Measurements from ENCODE around the gene CC2D2B. TPM values are rescaled to one million over a fixed set of nuclear protein-coding genes. Genes with fewer than 3 reads are reported as not detected.

The CC2D2B gene
- total RNA-seq, 1 donor from 2014 or later, result 0.77 TPM

GRCh38 chr10:95963202-95963990 lies 55.6 kb downstream of the CC2D2B start:
- no peak for TF ChIP-seq CTCF (IDR thresholded peaks at IDR 0.05; ENCODE audit: unreplicated experiment)
- Mint-ChIP-seq H3K9me3 (ENCODE audit: low read depth) (peaks cover 8% of the 10 kb centered on the region), H3K36me3 (ENCODE audit: insufficient read depth) (peaks cover 2% of the 10 kb centered on the region), H3K4me3 (ENCODE audit: low read depth) (no peak overlapping the region), H3K4me1 (ENCODE audit: low read depth) (peaks cover 3% of the 10 kb centered on the region), H3K27me3 (no peaks in the 10 kb centered on the region), H3K27ac (no peak overlapping the region)
- DNase-seq (ENCODE audit: low spot score, unreplicated experiment), result no peak

- TF ChIP-seq CTCF (IDR thresholded peaks at IDR 0.05; ENCODE audit: unreplicated experiment), result no peak
- H3K27ac Mint-ChIP-seq, result no peak overlapping the region
- H3K4me3 Mint-ChIP-seq (ENCODE audit: low read depth), result no peak overlapping the region
- no peak for DNase-seq (ENCODE audit: low spot score, unreplicated experiment)
- no peaks in the 10 kb centered on the region for H3K36me3 Mint-ChIP-seq (ENCODE audit: insufficient read depth)
- H3K9me3 Mint-ChIP-seq (ENCODE audit: low read depth), result peaks cover 3% of the 10 kb centered on the region
- peaks cover 3% of the 10 kb centered on the region for H3K4me1 Mint-ChIP-seq (ENCODE audit: low read depth)
- no peaks in the 10 kb centered on the region for H3K27me3 Mint-ChIP-seq
Observed at GRCh38 chr10:95963991-95964389, 56.2 kb downstream of the CC2D2B start.

DNA sequence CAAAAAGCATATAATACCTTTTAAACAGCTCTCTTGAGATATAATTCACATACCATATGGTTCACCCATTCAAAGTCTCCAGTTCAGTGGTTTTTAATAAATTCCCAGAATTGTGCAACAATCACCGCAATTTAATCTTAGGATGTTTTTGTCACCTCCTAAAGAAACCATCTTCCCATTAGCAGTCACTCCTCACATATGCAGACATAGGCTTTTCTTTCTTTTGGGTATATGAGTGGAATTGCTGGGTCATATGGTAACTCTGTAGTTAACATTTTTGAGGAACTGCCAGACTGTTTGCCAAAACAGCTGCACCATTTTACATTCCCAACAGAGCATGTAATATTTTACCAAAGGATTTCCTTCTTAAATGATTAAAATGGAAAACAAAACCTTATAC lies 57.0 kb downstream of the CC2D2B start:
- H3K9me3 Mint-ChIP-seq (ENCODE audit: low read depth), result peaks cover 3% of the 10 kb centered on the region
- H3K36me3 Mint-ChIP-seq (ENCODE audit: insufficient read depth), result no peaks in the 10 kb centered on the region
- no peak overlapping the region for H3K4me3 Mint-ChIP-seq (ENCODE audit: low read depth)
- no peak overlapping the region for H3K27ac Mint-ChIP-seq
- peaks cover 3% of the 10 kb centered on the region for H3K4me1 Mint-ChIP-seq (ENCODE audit: low read depth)
- no peaks in the 10 kb centered on the region for H3K27me3 Mint-ChIP-seq
- TF ChIP-seq CTCF (IDR thresholded peaks at IDR 0.05; ENCODE audit: unreplicated experiment), result no peak
- DNase-seq (ENCODE audit: low spot score, unreplicated experiment), result no peak

DNA sequence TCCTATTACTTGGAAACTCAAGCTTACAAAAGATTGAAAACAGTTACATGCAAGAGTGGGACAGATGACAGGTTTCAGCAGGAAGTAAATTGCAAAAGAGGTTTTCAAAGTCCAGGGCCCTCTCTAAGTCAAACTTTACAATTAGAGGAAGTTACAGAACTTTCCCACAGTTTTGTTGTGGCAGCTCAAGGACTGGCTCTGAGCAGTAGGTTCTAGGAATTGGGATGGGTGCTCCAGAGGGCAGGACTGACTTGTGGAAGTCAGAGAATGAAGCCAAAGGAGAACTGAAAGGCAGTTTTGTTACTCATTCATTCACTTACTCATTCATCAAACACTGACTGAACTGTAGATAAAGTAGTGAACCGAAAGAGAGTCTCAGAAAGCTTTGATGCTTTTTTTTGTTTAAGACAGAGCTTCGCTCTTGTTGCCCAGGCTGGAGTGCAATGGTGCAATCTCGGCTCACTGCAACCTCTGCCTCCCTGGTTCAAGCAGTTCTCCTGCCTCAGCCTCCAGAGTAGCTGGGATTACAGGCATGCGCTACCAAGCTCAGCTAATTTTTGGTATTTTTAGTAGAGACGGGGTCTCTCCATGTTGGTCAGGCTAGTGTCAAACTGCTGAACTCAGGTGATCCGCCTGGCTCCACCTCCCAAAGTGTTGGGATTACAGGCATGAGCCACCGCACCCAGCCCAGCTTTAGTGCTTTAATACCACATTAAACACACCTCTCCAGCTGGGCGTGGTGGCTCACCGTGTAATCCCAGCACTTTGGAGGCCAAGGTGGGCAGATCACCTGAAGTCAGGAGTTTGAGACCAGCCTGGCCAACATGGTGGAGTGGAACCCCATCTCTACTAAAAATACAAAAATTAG lies 68.8 kb downstream of the CC2D2B start:
- Mint-ChIP-seq H3K36me3 (ENCODE audit: insufficient read depth) (no peaks in the 10 kb centered on the region), H3K4me3 (ENCODE audit: low read depth) (no peak overlapping the region), H3K27ac (no peak overlapping the region), H3K9me3 (ENCODE audit: low read depth) (no peaks in the 10 kb centered on the region), H3K27me3 (no peaks in the 10 kb centered on the region), H3K4me1 (ENCODE audit: low read depth) (peaks cover 7% of the 10 kb centered on the region)
- TF ChIP-seq CTCF (IDR thresholded peaks at IDR 0.05; ENCODE audit: unreplicated experiment), result no peak
- no peak for DNase-seq (ENCODE audit: low spot score, unreplicated experiment)

- H3K36me3 Mint-ChIP-seq (ENCODE audit: insufficient read depth), result no peaks in the 10 kb centered on the region
- peaks cover 3% of the 10 kb centered on the region for H3K4me1 Mint-ChIP-seq (ENCODE audit: low read depth)
- H3K4me3 Mint-ChIP-seq (ENCODE audit: low read depth), result no peak overlapping the region
- no peaks in the 10 kb centered on the region for H3K9me3 Mint-ChIP-seq (ENCODE audit: low read depth)
- DNase-seq (ENCODE audit: low spot score, unreplicated experiment), result no peak
- no peak for TF ChIP-seq CTCF (IDR thresholded peaks at IDR 0.05; ENCODE audit: unreplicated experiment)
- no peak overlapping the region for H3K27ac Mint-ChIP-seq
- no peaks in the 10 kb centered on the region for H3K27me3 Mint-ChIP-seq
Observed at GRCh38 chr10:95982200-95982599, 74.4 kb downstream of the CC2D2B start.

Data from progenitor cell of endocrine pancreas (in vitro differentiated cells).